Measurements from ENCODE around the gene PAM16. TPM values are rescaled to one million over a fixed set of nuclear protein-coding genes. Genes with fewer than 3 reads are reported as not detected.

Gene PAM16
- total and polyA plus RNA-seq, 4 donors, result 14.0 to 70.5 (median 29.6) TPM

DNA sequence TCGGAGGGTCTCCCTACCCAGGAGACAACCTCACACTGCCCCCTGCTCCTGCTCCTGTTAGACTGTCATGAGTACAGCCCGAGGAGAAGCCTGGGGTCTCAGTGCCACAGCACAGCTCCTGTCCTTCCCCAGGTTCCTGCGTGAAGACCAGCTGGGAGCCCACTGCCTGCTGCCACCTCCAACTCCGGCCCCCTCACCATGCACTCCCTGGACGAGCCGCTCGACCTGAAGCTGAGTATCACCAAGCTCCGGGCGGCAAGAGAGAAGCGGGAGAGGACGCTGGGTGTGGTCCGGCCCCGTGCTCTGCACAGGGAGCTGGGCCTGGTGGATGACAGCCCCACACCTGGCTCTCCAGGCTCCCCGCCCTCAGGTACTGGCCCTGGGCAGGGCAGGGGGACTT is 19.0 kb downstream of the PAM16 start (continued):
- TF ChIP-seq CTCF (IDR thresholded peaks at IDR 0.05; ENCODE audit: low read depth, low read length, missing input control), result no peak
- TF ChIP-seq HNF4A (conservative IDR thresholded peaks at IDR 0.05), result no peak
- TF ChIP-seq, protein P1, sequence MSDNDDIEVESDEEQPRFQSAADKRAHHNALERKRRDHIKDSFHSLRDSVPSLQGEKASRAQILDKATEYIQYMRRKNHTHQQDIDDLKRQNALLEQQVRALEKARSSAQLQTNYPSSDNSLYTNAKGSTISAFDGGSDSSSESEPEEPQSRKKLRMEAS (IDR thresholded peaks at IDR 0.05), result no peak
- no peak for TF ChIP-seq FOXA2 (IDR thresholded peaks at IDR 0.05)
- no peak for TF ChIP-seq GABPA (IDR thresholded peaks at IDR 0.05 in 1 of 2, conservative IDR thresholded peaks at IDR 0.05 in 1 of 2)
- TF ChIP-seq JUND (IDR thresholded peaks at IDR 0.05), result no peak
- TF ChIP-seq EGR1 (IDR thresholded peaks at IDR 0.05; ENCODE audit: low read depth in 2 of 2), result no peak
- TF ChIP-seq RAD21 (IDR thresholded peaks at IDR 0.05), result no peak

DNA sequence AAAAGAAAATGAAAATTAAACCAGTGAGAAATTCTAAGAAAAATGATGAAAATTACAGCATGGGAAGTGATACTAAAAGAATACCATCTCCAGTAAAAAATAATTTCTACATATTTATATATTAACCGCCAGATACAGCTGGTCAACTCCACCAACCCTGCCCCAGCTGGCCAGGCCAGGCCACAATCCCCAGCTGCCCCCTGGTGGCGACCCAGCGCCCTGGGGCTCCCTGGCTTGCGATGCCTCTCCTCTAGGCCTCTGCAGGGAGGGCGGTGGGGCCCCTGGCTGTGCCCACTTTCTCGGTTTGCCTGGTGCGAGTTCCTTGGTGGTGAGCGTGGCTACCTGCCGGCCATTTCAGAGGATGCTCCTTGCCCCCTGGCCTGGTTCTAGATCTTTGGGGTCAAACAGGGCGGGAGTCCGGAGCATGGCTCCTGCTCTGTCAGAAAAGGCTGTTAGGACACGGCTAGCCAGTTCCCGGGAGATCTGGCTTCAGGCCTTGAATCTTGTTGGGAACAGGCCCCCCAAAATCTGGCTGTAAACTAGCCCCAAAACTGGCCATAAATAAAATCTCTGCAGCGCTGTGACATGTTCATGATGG is 20.7 kb downstream of the PAM16 start:
- no peak overlapping the region for H3K27ac ChIP-seq (ENCODE audit: low read depth in 1 of 2, low read length in 2 of 2)
- peak; percentile 81 for DNase-seq (ENCODE audit: low spot score)
- H3K4me3 ChIP-seq (ENCODE audit: low read depth in 1 of 3, low read length in 3 of 3), result no peak overlapping the region
- H3K9ac ChIP-seq (ENCODE audit: low read depth in 1 of 2, low read length in 2 of 2), result no peak overlapping the region
- 38% methylated on average over 14 of the region's 14 CpGs for WGBS
- no peaks in the 10 kb centered on the region for H3K9me3 ChIP-seq (ENCODE audit: control insufficient read depth in 4 of 4, low read length in 3 of 4)
- no peaks in the 10 kb centered on the region for H3K36me3 ChIP-seq (ENCODE audit: control insufficient read depth in 4 of 4, insufficient read depth in 3 of 4, low read depth in 1 of 4, low read length in 3 of 4)
- peaks cover 5 to 21% (median 11%) of the 10 kb centered on the region in 4 donors for H3K4me1 ChIP-seq (ENCODE audit: control insufficient read depth in 4 of 4, insufficient read depth in 4 of 4, low read length in 3 of 4)
- no peak for TF ChIP-seq FOXA1 (IDR thresholded peaks at IDR 0.05)
- no peak for TF ChIP-seq HNF4G (IDR thresholded peaks at IDR 0.05)
- peak; percentile 95 for TF ChIP-seq CTCF (IDR thresholded peaks at IDR 0.05; ENCODE audit: low read depth, low read length, missing input control)
- TF ChIP-seq RAD21 (IDR thresholded peaks at IDR 0.05), result peak; percentile 93 to 95
- H3K27me3 ChIP-seq (ENCODE audit: control insufficient read depth in 4 of 4, insufficient read depth in 4 of 4, low read length in 3 of 4), result no peaks in the 10 kb centered on the region

DNA sequence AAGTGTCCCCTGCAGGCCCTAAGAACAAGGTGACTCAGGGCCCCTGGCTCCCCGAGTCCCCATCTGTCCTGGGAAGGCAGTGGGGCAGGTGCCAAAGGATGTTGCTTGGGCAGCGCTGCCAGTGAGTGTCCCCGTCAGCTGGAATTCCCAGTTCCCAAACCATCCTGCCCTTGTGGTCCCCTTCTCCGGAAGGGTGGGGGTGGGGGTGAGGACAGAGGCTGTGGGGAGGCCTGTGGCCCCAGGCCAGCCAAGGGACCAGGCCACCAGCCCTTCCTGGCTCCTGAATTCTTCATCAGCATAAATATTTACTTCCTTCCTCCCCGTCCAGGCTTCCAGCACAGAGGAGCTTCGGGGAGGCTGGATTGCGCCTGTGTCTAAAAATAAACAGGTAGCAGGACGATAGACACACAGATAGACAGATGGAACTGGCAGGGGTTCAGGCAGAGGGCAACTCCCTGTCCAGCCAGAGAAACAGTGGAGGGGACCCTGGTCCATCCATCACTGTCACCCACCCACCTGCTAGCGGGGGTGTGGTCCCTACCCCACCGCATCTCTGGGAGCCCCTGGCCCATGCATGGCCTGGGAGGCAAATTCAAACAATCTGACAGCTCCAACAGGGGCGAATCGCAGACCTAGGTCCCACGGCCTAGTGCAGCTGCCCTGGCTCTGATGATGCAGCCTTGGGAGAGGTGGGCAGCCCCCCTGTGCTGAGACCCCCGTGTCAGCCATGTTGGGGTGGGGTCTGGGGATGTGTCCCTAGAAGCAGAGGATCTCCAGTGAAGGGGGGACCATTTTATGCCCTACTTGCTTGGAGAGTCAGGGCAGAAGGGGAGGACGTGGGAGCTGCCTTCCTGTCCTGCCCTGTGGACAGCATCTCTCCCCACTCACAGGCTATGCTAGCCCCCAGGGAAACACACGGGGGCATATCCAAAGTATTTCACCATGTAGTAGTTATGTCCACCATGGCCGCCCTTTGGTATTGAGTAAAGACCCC is 22.0 kb downstream of the PAM16 start:
- no peak for DNase-seq (ENCODE audit: low spot score)
- H3K27ac ChIP-seq (ENCODE audit: low read depth in 1 of 2, low read length in 2 of 2), result peak overlapping the region; percentile 46 to 76
- H3K9me3 ChIP-seq (ENCODE audit: control insufficient read depth in 4 of 4, low read length in 3 of 4), result no peaks in the 10 kb centered on the region
- no peaks in the 10 kb centered on the region for H3K27me3 ChIP-seq (ENCODE audit: control insufficient read depth in 4 of 4, insufficient read depth in 4 of 4, low read length in 3 of 4)
- no peak overlapping the region for H3K4me3 ChIP-seq (ENCODE audit: low read depth in 1 of 3, low read length in 3 of 3)
- WGBS, result 59% methylated on average over 17 of the region's 17 CpGs
- H3K36me3 ChIP-seq (ENCODE audit: control insufficient read depth in 4 of 4, insufficient read depth in 3 of 4, low read depth in 1 of 4, low read length in 3 of 4), result no peaks in the 10 kb centered on the region
- no peak overlapping the region for H3K9ac ChIP-seq (ENCODE audit: low read depth in 1 of 2, low read length in 2 of 2)
- peaks cover 5 to 28% (median 11%) of the 10 kb centered on the region in 4 donors for H3K4me1 ChIP-seq (ENCODE audit: control insufficient read depth in 4 of 4, insufficient read depth in 4 of 4, low read length in 3 of 4)
- TF ChIP-seq, protein P2, sequence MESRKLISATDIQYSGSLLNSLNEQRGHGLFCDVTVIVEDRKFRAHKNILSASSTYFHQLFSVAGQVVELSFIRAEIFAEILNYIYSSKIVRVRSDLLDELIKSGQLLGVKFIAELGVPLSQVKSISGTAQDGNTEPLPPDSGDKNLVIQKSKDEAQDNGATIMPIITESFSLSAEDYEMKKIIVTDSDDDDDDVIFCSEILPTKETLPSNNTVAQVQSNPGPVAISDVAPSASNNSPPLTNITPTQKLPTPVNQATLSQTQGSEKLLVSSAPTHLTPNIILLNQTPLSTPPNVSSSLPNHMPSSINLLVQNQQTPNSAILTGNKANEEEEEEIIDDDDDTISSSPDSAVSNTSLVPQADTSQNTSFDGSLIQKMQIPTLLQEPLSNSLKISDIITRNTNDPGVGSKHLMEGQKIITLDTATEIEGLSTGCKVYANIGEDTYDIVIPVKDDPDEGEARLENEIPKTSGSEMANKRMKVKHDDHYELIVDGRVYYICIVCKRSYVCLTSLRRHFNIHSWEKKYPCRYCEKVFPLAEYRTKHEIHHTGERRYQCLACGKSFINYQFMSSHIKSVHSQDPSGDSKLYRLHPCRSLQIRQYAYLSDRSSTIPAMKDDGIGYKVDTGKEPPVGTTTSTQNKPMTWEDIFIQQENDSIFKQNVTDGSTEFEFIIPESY (IDR thresholded peaks at IDR 0.05), result no peak
- TF ChIP-seq HNF4G (IDR thresholded peaks at IDR 0.05), result no peak
- TF ChIP-seq YY1 (IDR thresholded peaks at IDR 0.05), result no peak
- no peak for TF ChIP-seq REST (IDR thresholded peaks at IDR 0.05)
- no peak for TF ChIP-seq FOXA2 (IDR thresholded peaks at IDR 0.05)
- no peak for TF ChIP-seq FOXA1 (IDR thresholded peaks at IDR 0.05)
- no peak for TF ChIP-seq JUND (IDR thresholded peaks at IDR 0.05)
- no peak for TF ChIP-seq SP1 (IDR thresholded peaks at IDR 0.05)
- TF ChIP-seq HNF4A (conservative IDR thresholded peaks at IDR 0.05), result no peak
- no peak for TF ChIP-seq TAF1 (conservative IDR thresholded peaks at IDR 0.05)
- TF ChIP-seq, protein P3, sequence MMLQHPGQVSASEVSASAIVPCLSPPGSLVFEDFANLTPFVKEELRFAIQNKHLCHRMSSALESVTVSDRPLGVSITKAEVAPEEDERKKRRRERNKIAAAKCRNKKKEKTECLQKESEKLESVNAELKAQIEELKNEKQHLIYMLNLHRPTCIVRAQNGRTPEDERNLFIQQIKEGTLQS (IDR thresholded peaks at IDR 0.05), result no peak
- no peak for TF ChIP-seq EGR1 (IDR thresholded peaks at IDR 0.05; ENCODE audit: low read depth in 2 of 2)
- no peak for TF ChIP-seq RAD21 (IDR thresholded peaks at IDR 0.05)
- TF ChIP-seq NR2F2 (IDR thresholded peaks at IDR 0.05), result no peak
- TF ChIP-seq GABPA (IDR thresholded peaks at IDR 0.05 in 1 of 2, conservative IDR thresholded peaks at IDR 0.05 in 1 of 2), result no peak
